ENCODE data around the gene TADA2B.

TADA2B gene

DNA sequence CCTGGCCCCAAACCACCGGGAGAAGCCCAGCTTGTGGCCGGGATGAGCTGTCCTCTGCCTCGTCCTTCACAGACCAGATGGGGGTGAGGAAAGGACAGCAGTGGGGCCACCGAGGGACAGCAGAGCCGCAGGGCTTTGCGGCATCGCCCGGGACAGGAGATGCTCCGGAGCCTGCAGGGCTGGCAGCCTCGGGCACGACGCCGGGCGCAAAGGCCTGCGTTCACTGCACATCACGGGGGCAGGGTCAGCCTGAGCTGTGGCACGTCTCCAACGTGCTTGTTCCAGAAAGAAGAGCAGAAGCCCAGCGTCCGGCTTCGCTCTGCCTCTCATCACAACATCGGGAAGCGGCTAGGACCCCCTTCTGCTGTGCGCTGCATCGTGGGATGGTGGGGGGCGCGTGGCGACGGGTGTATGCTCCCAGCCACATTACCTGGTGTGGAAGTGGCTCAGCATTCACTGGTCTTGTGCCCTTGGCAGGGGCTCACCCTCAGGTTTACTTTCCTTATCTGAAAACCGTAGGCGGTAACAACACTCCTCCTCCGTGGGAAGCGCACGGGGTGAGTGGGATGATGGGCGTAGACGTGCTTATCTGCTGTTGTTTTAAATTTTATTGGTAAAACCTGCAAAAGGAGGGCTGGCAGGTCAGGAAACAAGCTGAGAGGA is 7.4 kb downstream of the TADA2B start:
- no peak for DNase-seq (ENCODE audit: low read depth, low spot score)
- ChIA-PET CTCF (interaction anchor here (1.4 to 1.9 kb wide), 2 partner anchors 15 to 19 kb away, joined by 4 to 9 read pairs; no protein-coding TSS in a partner anchor), POLR2A (interaction anchor here (0.7 kb wide), 1 partner anchor 17 kb away, joined by 3 read pairs; the partner anchor contains the start of gene GRPEL1)
- no peak overlapping the region for H3K4me3 ChIP-seq (ENCODE audit: low read depth, low read length)
- TF ChIP-seq, protein P1, sequence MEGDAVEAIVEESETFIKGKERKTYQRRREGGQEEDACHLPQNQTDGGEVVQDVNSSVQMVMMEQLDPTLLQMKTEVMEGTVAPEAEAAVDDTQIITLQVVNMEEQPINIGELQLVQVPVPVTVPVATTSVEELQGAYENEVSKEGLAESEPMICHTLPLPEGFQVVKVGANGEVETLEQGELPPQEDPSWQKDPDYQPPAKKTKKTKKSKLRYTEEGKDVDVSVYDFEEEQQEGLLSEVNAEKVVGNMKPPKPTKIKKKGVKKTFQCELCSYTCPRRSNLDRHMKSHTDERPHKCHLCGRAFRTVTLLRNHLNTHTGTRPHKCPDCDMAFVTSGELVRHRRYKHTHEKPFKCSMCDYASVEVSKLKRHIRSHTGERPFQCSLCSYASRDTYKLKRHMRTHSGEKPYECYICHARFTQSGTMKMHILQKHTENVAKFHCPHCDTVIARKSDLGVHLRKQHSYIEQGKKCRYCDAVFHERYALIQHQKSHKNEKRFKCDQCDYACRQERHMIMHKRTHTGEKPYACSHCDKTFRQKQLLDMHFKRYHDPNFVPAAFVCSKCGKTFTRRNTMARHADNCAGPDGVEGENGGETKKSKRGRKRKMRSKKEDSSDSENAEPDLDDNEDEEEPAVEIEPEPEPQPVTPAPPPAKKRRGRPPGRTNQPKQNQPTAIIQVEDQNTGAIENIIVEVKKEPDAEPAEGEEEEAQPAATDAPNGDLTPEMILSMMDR (IDR thresholded peaks at IDR 0.05; ENCODE audit: insufficient read depth, low read length, missing control alignments) = no peak

DNA sequence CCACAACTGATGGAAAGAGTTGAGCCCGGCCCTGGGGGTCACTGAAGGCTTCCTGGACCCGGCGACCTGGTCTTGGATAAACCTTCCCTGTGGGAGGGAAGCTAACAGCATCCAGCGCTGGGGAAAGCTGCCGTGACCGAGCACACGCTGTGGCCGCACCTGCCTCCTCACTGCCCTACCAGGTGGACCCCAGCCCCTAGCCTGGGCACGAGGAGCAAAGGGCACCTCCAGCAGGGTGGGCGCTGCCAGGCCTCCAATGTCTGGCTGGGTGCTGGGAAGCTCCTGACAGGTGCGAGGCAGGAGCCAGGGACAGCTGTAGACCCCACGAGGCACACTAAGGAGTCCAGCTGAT is 7.9 kb downstream of the TADA2B start:
- TF ChIP-seq, protein P1 (IDR thresholded peaks at IDR 0.05; ENCODE audit: insufficient read depth, low read length, missing control alignments) = no peak
- POLR2A ChIA-PET = no interaction called here
- no peak for DNase-seq (ENCODE audit: low read depth, low spot score)
- CTCF ChIA-PET = interaction anchor here (1.4 to 1.9 kb wide), 2 partner anchors 15 to 18 kb away, joined by 4 to 9 read pairs; no protein-coding TSS in a partner anchor
- H3K4me3 ChIP-seq (ENCODE audit: low read depth, low read length) = no peak overlapping the region

DNA sequence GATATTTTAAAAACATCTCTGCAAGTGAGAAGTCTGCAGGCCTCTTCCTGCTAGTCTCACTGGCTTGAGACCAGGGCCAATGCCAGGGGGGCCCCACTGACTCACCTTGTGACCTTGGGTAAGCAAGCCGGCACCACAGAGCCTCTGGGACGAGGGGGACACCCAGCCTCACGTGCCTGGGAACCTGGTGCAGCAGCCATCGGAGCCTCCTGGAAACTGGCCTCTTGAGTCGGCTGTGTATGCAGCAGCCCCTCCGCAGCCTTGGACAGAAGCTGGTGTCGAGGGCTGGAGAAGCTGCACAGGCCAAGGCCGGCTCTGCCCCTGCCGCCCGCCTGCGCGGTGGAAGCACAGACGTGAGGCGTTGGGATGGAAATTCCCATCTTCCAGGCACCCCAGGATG is 8.7 kb downstream of the TADA2B start:
- CTCF ChIA-PET = interaction anchor here (1.0 kb wide), 2 partner anchors 8 to 11 kb away, joined by 3 to 5 read pairs; no protein-coding TSS in a partner anchor
- TF ChIP-seq, protein P1 (IDR thresholded peaks at IDR 0.05; ENCODE audit: insufficient read depth, low read length, missing control alignments) = no peak

DNA sequence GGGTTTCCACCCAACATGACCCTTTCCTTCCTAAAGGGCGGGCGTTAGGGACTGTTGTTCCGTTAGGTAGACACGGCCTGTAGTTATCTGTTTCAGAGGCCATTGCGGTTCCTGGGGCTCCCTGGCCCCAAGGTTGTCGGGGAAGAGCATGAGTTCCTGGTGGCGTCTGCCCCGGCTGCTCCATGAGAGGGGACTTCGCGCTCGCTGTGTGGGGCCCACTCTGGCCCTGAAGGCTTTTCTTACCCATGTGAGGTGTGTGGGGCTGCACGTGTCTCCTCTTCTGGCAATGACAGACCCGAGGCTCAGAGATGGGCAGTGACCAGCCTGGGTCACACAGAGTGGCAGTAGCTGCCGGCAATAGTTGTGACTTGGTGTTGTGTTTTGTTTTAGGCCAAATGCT is 9.1 kb downstream of the TADA2B start:
- POLR2A ChIA-PET = interaction anchor here (1.0 kb wide), 1 partner anchor 9 kb away, joined by 5 read pairs; the partner anchor contains the start of gene TADA2B
- TF ChIP-seq, protein P1 (IDR thresholded peaks at IDR 0.05; ENCODE audit: insufficient read depth, low read length, missing control alignments) = no peak
- CTCF ChIA-PET = interaction anchor here (0.7 to 1.0 kb wide), 4 partner anchors 8 to 332 kb away, joined by 3 to 5 read pairs (median 3); partner anchors contain the start of gene TADA2B
- no peak overlapping the region for H3K4me3 ChIP-seq (ENCODE audit: low read depth, low read length)
- DNase-seq (ENCODE audit: low read depth, low spot score) = no peak

More for the DNA sequence above, 8.7 kb downstream of the TADA2B start:
- DNase-seq (ENCODE audit: low read depth, low spot score) = no peak
- no peak overlapping the region for H3K4me3 ChIP-seq (ENCODE audit: low read depth, low read length)
- POLR2A ChIA-PET = no interaction called here

DNA sequence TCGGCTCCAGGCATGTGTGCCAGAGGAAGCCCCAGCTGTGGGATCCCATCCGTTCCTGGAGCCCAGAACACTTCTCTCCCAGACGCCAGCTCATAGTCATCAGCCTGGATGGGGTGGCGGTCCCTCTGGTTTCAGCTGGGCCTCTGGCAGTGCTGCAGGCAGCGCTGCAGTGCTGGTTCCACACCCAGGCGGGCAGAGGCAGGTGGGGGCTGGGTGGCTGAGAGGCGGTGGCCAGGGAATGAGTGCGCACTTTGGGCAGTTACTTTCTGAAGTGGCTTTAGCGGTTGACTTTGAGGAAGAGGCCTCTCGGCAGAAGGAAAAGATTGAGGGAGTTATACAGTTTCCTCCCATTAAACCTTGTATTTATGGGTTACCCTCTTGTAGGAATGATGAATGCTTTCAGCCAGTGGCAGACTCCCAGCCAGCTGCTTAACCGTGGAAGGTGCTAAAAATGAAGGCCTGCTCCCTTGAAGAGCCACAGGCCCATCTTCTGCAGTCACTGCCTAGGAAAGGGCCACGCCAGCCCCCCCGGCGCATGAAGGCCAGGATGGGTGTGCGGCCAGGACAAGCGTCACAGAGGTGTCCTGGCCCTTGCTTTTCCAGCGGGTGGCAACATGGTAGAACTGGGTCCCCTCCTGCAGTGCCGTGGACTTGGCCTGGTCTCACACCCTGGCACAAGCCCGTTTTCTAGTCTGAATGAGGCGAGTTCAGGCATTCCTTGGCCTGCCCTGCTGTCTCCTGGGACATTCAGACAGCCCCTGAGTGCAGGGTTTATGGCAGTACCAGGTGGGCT is 9.9 kb downstream of the TADA2B start:
- no peak for DNase-seq (ENCODE audit: low read depth, low spot score)
- H3K4me3 ChIP-seq (ENCODE audit: low read depth, low read length) = no peak overlapping the region
- ChIA-PET CTCF (interaction anchor here (0.7 to 10.3 kb wide), 5 partner anchors 9 to 333 kb away, joined by 3 to 83 read pairs (median 3); partner anchors contain the start of gene TADA2B), POLR2A (interaction anchor here (1.0 kb wide), 1 partner anchor 9 kb away, joined by 5 read pairs; the partner anchor contains the start of gene TADA2B)
- TF ChIP-seq, protein P1 (IDR thresholded peaks at IDR 0.05; ENCODE audit: insufficient read depth, low read length, missing control alignments) = no peak
